K562 (cell line): ENCODE measurements around the gene AHR.

ENCODE experiments used
- KLF16 ChIP-seq: IDR thresholded peaks from 2 replicates; pipeline ENCODE4 v1.6.1; 2016; ENCODE audit warnings: antibody characterized with exemption
- NRF1 ChIP-seq, 2 experiments: fragments of 450-650 bp; IDR thresholded peaks in 1 of 2; conservative IDR thresholded peaks in 1 of 2; 2 replicates each; pipeline ENCODE4 v1.6.1; 2014; ENCODE audit warnings: mild to moderate bottlenecking in 2 of 2
- SNRNP70 ChIP-seq: fragments of 200-400 bp; formaldehyde crosslinking; optimal IDR thresholded peaks from 2 replicates; pipeline ENCODE3; 2017; ENCODE audit warnings: low read depth, low read length
- ZNF224 ChIP-seq: sonication (generic); formaldehyde crosslinking; IDR thresholded peaks from 2 replicates; pipeline ENCODE4 v1.8.0; 2022; ENCODE audit warnings: mild to moderate bottlenecking, missing genetic modification reagents
- ZNF561 ChIP-seq: fragments of 450-650 bp; formaldehyde crosslinking; conservative IDR thresholded peaks from 2 replicates; pipeline ENCODE4 v1.4.0; 2020; ENCODE audit warnings: mild to moderate bottlenecking, moderate library complexity
- ZNF76 ChIP-seq: fragments of 250-450 bp; sonication (Bioruptor Pico); IDR thresholded peaks from 2 replicates; pipeline ENCODE4 v1.4.0; 2020; ENCODE audit warnings: mild to moderate bottlenecking, moderate library complexity, borderline replicate concordance

- TF ChIP-seq ZNF561 (CRISPR knock-in tag) (no peak), KLF16 (no peak), ZNF224 (CRISPR knock-in tag) (no peak), ZNF76 (CRISPR knock-in tag) (no peak), SNRNP70 (no peak), NRF1 (conservative IDR thresholded peaks at IDR 0.05 in 1 of 2, IDR thresholded peaks at IDR 0.05 in 1 of 2) (no peak)
These were observed 7.1 kb downstream of the AHR start for GRCh38 chr7:17305387-17306171.
